Keratinocyte (primary cell): ENCODE data around the gene TNFRSF14.
"Not testable (repeated sequence)": the region's sequence is repeated elsewhere in the genome, so short reads cannot be mapped to it uniquely, and the experiment has no call there.

Source experiments
- EZH2 ChIP-seq: IDR thresholded peaks from one replicate; pipeline ENCODE4 v1.6.1; 2012; ENCODE audit warnings: inconsistent platforms, mild to moderate bottlenecking, low read length, moderate library complexity
- TF ChIP-seq, protein P1 (sequence below), 3 experiments: IDR thresholded peaks in 1 of 3; conservative IDR thresholded peaks in 1 of 3; optimal IDR thresholded peaks in 1 of 3; 2 replicates in 2 of 3; 3 replicates in 1 of 3; pipeline versions ENCODE3 to v1.5.1; 2011; ENCODE audit warnings: low read length in 3 of 3, mild to moderate bottlenecking in 3 of 3, moderate library complexity in 2 of 3, control low read depth in 1 of 3, inconsistent platforms in 1 of 3; ENCODE audit not compliant: insufficient read depth in 2 of 3; ENCODE audit errors: extremely low read depth in 1 of 3

DNA sequence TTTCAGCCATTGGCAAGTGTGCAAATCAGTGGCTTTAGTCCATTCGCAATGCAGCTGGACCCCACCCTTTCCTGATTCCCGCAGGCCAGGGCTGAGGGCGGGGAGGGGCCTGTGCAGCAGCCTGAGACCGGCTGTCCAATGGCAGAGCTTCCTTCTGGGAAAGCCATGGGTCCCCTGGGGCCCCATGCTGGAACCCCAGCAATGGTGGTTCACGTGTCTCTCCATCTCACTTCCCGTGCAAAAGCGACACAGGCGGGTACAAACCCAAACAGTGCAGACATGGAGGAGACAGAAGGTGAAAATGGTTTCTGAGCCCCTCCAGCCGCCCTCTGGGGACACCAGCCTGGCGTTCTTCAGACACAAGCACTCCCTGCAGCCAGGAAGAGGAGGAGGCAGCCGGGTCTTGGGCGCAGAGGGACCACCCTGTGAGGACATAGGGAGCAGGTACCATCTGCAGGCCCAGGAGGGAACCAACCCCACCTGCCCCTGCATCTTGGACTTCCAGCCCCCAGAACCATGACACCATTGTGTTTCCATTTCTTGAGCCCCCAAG, 5.8 kb upstream of the TNFRSF14 start:
- TF ChIP-seq, protein P1, sequence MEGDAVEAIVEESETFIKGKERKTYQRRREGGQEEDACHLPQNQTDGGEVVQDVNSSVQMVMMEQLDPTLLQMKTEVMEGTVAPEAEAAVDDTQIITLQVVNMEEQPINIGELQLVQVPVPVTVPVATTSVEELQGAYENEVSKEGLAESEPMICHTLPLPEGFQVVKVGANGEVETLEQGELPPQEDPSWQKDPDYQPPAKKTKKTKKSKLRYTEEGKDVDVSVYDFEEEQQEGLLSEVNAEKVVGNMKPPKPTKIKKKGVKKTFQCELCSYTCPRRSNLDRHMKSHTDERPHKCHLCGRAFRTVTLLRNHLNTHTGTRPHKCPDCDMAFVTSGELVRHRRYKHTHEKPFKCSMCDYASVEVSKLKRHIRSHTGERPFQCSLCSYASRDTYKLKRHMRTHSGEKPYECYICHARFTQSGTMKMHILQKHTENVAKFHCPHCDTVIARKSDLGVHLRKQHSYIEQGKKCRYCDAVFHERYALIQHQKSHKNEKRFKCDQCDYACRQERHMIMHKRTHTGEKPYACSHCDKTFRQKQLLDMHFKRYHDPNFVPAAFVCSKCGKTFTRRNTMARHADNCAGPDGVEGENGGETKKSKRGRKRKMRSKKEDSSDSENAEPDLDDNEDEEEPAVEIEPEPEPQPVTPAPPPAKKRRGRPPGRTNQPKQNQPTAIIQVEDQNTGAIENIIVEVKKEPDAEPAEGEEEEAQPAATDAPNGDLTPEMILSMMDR (optimal IDR thresholded peaks at IDR 0.05 in 1 of 3, IDR thresholded peaks at IDR 0.05 in 1 of 3, conservative IDR thresholded peaks at IDR 0.05 in 1 of 3; ENCODE audit: extremely low read depth in 1 of 3, insufficient read depth in 2 of 3, low read length in 3 of 3), result not testable (repeated sequence)
- not testable (repeated sequence) for TF ChIP-seq EZH2
